SK-N-SH (cell line): ENCODE data around the gene DLG2.

Experiments
- POLR2AphosphoS5 ChIP-seq: IDR thresholded peaks from 2 replicates; pipeline ENCODE4 v1.6.1; 2012; ENCODE audit warnings: low read depth, low read length
- TF ChIP-seq, protein P1 (sequence below): fragments of 200-600 bp; sonication (generic); IDR thresholded peaks from 2 replicates; pipeline ENCODE4 v1.6.1; 2017; ENCODE audit warnings: antibody characterized with exemption, mild to moderate bottlenecking, moderate library complexity
- TF ChIP-seq, protein P2 (sequence below): fragments of 150-350 bp; IDR thresholded peaks from 2 replicates; pipeline ENCODE4 v1.6.1; 2017; ENCODE audit warnings: antibody characterized with exemption, low read length, low read depth, borderline replicate concordance

DNA sequence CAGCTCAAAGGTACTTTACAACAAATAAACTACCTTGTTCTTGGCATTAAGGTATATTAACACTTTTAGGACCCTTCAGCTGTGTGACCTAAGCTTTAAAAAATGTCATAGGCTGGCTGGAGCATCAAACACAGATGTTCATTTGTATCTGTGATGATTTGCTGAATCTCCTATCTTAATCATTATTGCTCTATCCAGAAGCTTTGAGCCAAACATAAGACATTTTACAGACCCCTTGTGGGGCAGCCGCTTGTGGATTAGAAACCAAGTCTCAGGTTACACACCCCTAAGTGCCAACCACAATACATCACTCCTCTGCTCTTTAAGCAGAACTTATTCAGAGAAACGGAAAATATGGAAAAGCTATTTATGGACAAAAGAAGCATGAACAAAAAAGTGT is 1946.8 kb downstream of the DLG2 start:
- TF ChIP-seq POLR2AphosphoS5, result no peak
- TF ChIP-seq, protein P1, sequence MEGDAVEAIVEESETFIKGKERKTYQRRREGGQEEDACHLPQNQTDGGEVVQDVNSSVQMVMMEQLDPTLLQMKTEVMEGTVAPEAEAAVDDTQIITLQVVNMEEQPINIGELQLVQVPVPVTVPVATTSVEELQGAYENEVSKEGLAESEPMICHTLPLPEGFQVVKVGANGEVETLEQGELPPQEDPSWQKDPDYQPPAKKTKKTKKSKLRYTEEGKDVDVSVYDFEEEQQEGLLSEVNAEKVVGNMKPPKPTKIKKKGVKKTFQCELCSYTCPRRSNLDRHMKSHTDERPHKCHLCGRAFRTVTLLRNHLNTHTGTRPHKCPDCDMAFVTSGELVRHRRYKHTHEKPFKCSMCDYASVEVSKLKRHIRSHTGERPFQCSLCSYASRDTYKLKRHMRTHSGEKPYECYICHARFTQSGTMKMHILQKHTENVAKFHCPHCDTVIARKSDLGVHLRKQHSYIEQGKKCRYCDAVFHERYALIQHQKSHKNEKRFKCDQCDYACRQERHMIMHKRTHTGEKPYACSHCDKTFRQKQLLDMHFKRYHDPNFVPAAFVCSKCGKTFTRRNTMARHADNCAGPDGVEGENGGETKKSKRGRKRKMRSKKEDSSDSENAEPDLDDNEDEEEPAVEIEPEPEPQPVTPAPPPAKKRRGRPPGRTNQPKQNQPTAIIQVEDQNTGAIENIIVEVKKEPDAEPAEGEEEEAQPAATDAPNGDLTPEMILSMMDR, result no peak
- TF ChIP-seq, protein P2, sequence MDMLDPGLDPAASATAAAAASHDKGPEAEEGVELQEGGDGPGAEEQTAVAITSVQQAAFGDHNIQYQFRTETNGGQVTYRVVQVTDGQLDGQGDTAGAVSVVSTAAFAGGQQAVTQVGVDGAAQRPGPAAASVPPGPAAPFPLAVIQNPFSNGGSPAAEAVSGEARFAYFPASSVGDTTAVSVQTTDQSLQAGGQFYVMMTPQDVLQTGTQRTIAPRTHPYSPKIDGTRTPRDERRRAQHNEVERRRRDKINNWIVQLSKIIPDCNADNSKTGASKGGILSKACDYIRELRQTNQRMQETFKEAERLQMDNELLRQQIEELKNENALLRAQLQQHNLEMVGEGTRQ, result no peak
